ENCODE results near the gene AOAH.
A peak's percentile ranks its signal among the peaks of the same experiment; 100 is the strongest.
"Not testable (repeated sequence)": the region's sequence is repeated elsewhere in the genome, so short reads cannot be mapped to it uniquely, and the experiment has no call there.

The AOAH gene

DNA sequence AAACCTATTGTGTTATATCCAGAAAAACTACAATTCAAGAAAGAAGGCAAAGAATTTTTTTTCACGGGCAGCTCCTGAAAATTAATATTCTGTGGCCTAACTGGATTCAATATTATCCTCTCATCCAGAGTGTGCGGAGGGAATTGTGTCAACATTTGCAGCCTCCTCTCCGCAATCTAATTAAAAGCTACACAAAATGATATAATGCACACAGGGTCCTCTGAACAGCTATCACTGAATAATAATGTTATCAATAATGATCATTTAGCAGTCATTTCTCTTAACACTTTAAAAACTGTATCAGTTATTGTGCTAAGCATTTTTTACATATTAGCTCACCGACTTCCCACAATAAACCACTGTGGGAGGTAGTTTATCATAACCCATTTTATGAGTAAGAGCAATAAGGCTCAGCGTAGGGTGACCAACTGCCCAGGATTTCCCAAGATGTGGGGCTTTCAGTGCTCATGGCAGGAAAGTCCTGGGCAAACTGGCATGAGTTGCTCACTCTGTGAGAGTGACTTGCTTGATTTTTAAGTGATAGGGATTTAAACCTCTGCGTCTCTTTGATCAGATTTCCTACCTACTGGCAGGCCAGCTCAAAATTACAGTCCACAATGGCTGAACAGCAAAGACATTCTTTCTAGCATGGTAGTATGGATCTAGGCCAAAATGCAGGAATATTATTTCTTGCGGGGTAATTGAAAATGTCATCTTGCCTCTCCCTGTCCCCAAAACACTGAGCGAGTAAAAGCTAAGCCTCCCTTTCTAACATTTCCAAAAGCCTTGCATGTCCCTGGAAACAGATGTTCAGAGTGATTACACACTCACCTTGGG, 65.7 kb downstream of the AOAH start:
- DNase-seq (ENCODE audit: low read depth in 2 of 2), result no peak

DNA sequence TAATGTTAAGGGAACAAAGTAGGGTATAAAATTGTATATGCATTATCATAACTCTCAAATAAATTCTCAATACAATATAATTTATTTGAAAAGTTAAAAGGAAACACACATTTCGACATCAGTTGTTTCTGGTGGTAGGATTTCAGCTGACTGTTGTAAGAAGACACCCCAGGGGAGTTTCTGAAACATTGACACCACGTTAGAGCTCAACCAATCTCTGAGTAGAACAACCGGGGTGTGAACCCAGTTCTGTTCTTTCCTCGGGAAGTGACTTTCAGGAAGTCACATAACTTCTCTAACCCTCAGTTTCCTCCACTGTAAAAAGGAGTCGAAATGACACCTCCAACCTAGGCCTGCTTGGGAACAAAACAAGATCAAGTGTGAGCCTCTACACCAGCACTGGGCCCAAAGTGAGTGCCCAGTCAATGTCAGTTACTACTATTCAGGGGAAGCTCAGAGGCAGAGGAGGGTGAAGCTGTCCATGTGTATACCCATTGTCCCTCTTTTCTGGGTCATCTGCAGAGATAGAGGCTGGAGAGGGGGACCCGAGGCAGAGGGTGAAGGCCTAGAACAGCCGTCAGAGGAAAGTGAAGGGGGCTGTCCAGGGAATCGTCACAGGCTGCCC, 67.1 kb downstream of the AOAH start:
- DNase-seq (ENCODE audit: low read depth in 2 of 2), result no peak

DNA sequence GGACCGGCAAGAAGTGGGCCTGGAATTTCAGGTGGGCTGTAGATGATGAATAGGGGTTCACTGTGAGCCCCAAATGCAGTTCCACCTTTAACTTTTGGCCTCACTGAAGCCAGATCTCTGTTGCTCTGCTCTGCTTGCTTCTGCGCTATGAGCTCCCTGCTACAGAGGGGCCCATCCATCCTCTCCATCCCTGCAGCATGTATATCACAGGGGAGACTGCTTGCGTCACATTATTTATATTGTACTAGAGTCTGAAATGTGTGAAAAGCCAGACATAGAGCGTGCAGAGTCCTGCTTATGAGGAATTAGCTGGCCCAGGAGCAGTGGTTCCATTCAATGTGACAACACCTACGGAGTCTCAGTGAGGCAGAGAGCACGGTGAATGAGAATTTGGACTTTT, 69.9 kb downstream of the AOAH start:
- no peak for DNase-seq (ENCODE audit: low read depth in 2 of 2)

DNA sequence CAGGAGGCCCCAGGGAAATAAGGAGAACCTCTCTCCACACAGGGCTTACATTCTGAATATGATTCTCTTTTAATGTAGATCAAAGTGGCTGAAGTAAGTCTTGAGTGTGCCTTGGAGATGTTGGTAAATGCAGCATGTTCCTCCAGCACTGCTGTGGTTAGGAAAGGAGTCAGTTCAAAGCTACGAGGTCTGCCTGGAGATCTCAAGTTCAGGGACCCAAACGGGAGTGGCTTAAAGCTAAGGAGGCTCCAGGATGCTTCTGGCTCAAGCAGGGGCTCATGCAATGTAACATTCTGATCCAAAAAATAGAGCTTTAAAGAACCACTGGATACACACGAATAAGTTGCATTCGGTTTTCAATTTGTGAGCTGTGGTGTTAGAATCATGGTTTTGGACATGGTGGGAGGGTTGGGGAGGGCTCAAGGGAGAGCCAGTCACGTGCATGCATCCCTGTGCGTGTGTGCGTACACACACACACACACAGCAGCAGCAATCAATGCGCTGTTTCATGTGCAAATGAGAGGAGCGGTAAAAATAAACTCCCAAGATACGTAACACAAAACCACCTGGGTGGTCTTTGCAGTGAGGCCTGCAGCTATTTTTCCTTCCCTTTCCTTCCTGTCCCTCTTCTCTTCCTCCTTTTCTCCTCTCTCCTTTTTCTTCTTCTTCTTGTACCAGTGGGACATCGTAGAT, 70.5 kb downstream of the AOAH start:
- DNase-seq (ENCODE audit: low read depth in 2 of 2), result no peak

DNA sequence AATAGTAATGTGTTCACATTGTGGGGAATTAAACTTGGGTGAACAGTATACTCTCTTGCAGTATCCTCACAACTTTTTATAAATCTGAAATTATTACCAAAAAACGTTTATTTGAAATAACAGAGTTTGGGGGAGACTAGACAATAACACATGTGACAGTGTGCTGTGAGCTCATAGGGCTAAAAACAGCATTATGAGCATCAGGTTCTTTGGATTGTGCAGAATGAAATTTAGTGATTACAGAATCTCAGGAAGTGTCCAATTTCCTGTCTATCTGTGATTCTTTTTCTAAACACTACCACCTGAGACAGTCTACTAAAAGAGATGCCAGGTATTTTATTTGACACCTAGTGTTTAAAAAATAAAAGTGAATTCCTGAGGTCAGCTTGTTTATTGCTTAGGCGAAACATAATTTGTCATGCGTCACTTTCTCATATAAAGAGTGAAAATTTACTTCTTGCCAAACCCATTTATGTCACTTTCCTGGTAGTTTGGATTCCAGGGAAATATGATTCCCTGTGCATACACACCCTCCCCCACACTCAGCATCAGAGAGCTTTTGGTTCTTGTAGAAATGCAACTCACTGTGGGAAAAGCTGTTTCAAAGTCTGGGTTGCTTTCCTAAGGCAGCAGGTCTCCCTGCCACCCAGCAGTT, 71.2 kb downstream of the AOAH start:
- DNase-seq (ENCODE audit: low read depth in 2 of 2), result no peak

DNA sequence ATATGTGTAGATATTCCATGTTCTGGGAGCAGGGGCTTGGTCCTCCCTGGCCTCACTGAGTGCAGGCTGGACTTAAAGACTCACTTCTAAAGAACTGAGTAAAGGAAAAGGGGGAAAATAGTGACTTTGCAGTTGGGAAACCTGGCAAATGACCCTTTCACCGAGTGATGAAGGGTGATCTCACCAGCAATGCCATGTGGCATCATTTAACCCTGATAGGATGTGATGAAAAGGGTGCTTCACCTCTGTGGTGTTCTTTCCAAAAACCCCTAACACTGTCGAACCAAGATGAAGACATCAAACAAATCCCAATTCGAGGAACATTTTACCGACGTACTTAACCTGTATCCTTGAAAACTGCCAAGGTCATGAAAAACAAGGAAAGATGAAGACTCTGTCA, 71.9 kb downstream of the AOAH start:
- no peak for DNase-seq (ENCODE audit: low read depth in 2 of 2)

DNA sequence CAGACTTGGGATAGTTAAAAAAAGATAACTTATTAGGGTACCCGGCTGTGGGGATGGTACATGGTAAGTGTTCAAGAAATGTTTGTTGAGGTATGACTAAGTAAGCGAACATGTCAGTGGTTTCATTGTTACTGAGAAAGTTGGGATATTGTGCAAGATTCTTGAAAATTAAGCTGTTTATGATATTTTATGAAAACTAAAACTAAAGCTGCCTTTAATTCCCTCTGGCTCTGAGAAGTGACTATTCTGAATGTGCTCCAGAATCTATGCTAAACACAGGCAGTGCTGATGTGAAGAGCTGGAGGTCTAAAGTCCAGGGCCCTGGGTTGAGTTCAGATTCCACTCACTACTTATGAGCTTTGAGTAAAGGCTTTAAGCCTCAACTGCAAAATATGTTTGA, 72.9 kb downstream of the AOAH start:
- no peak for DNase-seq (ENCODE audit: low read depth in 2 of 2)

DNA sequence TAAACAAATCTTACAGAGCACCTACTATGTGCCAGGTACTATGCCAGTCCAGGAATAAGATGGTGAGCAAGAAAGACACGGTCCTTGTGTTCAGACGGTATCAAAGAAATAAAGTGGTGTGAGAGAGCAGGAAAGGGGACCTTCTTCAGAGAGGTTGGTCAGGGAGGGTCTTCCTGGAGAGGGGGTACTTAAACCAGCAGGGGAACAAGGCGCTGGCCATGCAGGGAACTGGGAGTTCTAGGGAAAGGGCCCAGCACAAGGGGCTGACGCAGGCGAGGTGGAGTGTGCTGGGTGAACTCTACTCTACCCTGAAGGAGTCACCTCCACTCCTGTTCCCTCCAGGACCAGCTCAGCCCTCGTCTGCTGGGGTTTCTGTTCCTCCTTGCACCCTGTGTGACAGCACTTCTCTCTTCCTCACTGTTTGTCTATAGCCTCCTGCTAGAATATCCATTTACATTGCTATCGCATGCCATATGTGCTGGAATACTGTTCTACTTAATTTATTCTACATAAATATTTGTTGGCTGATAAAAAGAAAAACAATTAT, 73.5 kb downstream of the AOAH start:
- DNase-seq (ENCODE audit: low read depth in 2 of 2), result no peak

DNA sequence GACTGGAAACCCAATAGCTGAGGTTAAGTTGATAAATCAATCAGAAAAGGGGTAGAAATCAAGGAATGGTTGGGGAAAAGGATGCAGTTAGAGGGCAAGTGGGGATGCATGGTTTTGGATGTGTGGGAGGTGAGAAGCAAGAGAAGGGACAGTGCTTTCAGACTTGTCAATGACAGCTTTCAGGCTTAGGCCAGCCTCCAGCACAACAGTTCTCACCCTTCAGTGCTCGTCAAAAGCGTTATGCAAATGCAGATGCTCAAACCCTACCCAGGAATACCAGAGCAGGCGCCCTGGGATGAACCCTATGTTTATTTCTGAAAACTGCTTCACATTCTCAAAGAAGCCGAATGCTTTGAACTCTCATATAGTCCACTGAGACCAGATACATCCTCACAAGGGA, 74.0 kb downstream of the AOAH start:
- DNase-seq (ENCODE audit: low read depth in 2 of 2), result no peak

DNA sequence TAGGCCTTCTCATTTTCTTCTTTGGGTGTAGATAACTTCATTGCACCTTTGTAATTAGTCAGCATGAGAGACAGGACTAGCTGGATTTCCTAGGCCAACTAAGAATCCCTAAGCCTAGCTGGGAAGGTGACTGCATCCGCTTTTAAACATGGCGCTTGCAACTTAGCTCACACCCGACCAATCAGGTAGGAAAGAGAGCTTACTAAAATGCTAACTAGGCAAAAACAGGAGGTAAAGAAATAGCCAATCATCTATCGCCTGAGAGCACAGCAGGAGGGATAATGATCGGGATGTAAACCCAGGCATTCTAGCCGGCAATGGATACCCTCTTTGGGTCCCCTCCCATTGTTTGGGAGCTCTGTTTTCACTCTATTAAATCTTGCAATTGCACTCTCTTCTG, 75.0 kb downstream of the AOAH start:
- DNase-seq (ENCODE audit: low read depth in 2 of 2), result not testable (repeated sequence)

DNA sequence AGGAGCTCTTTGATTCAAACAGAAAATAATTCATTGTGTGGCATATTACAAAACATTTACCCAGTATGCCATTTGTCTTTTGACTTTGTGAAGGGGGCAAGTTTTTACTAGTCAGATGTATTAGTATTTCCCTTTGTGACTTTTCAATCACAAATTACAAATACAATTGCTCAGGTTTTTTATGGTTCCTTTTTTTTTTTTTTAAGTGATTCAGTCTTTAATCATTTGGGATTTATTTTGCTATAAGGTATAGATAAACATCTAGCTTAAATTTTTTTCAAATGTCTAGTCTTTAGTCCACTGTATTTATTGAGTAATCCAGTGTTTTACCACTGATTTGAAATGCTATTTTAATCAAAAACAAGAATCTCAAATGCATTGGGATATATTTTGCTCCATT, 75.9 kb downstream of the AOAH start:
- DNase-seq (ENCODE audit: low read depth in 2 of 2), result no peak

DNA sequence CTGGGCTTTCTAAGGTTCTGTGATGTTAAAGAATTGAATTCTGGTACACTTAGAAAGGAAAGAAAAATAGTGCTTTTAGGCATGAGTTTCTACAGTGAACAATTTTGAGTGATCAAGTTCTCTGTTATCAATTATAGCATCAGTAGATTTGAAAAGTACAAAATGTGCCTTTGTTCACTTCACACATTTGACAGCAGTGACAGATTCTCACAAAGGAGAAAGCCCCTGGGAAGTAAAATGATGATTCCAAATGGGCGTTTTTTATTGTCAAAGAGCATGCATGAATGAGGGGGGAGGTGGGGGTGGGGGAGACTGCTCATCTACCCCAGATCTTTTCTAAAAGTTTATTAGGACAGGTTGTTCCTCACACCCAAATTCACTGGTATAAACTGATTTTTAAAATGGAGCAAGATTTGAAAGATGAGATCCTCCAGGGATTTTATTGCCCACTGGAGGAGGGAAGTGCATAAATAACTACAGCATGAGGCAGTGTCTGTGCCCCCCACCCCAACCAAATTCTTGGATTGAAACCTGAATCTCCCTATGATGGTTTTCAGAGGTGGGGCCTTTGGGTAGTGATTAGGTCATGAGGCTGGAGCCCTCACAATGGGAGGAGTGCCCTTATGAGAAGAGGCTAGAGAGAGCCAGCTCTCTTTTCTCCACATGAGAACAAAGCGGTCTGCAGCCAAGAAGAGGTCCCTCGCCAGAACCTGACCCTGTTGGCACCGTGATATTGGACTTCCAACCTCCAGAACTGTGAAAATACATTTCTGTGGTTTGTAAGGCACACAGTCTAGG, 79.5 kb downstream of the AOAH start:
- no peak for DNase-seq (ENCODE audit: low read depth in 2 of 2)

DNA sequence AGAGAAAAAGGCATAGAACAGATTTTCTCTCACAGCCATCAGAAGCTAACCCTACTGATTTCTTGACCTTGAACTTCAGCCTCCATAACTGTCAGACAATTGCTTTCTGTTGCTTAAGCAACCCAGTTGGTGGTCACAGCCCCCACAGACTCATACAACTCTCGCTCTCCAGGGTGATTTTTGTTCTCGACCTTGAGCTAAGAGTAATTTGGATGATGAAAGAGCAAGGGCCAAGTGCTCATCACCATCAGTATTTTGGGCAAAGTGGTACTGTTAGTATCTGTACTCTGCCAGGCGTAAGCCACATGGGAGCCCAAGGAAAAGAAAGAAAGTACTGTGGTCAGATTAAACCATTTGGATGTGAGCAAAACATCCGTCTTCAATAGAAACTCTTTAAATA, 81.9 kb downstream of the AOAH start:
- DNase-seq (ENCODE audit: low read depth in 2 of 2), result no peak

DNA sequence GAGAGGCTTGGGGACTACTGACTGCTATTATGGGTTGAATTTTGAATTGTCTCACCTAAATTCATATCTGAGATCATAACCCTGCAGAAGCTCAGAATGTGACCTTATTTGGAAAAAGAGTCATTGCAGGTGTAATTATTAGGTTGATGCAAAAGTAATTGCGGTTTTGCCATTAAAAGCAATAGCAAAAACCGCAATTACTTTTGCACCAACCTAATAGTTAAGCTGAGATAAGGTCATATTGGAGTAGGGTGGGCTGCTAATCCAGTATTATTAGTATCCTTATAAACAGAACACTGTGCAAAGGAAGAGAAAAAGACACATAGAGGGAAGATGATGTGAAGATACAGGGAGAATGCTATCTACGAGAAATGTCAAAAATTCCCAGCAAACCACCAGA, 82.3 kb downstream of the AOAH start:
- no peak for DNase-seq (ENCODE audit: low read depth in 2 of 2)

DNA sequence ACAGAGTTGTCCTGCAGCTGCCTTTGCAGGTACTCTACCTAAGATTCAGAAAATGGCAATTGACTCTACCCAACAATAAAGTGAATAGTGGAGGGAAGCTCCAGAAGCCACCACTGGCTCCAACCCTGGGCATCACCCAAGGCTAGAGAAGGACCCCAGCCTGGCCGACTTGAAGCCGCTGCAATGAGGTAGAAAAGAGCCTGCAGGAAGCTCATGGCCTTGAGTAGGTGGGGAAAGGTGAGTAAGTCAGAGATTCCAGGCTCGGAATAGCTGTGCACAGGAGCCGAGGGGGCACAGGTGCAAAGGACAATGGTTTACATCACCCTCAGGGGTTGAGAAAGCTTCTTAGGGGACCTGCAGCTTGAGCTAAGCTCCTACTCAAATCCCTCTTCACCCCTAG, 83.6 kb downstream of the AOAH start:
- no peak for DNase-seq (ENCODE audit: low read depth in 2 of 2)

DNA sequence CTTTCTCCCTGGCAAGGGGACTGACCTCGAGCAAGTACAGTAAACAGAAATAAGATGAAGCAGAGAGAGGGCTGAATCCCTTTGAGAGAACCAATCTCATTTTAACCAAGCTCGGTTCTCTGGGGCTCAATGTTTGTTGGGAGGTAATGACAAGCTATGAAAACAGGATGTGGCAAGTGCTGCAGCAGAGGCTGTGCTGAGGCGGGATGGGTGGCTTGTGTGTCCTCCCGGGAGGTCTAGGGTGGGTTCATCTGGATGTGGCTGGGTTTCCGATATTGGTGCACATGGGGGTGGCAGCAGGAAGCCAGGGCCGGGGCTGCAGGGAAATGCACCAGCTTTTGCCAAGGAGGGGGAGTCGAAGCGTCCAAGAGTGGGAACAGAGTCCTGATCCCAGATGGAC, 84.5 kb downstream of the AOAH start:
- DNase-seq (ENCODE audit: low read depth in 2 of 2), result peak; percentile 9 to 12

DNA sequence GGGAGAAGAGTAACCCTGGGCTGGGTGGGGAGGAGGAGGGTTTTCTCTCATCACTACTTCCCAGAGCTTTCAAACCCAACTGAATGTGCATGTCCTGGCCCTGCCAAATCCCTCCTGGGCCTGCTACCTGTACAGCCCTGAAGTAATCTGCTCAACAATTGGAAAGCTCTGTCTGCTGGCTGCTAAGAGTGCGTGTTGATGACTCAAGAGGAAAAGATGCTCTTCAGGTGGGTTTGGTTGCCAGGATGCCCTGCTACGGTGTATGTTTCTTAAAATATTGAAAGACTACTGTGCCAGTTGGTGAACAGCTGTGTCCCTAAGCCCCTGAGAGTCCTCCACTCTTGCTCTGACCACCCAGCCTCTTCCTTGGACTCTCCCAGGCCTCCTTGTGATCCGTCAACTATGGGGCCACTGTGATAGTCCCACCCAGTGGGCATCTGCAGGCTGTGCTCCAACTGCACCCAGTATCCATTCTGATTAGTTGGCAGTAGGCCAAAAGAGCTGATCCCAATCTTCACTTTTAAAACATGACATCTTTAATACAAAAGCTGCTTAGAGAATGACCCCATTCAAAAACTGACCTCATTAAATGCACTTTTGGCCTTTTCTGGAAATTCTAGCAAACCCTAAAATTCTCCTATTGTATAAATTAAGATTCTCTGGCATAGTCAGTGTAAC, 85.6 kb downstream of the AOAH start:
- DNase-seq (ENCODE audit: low read depth in 2 of 2), result no peak

DNA sequence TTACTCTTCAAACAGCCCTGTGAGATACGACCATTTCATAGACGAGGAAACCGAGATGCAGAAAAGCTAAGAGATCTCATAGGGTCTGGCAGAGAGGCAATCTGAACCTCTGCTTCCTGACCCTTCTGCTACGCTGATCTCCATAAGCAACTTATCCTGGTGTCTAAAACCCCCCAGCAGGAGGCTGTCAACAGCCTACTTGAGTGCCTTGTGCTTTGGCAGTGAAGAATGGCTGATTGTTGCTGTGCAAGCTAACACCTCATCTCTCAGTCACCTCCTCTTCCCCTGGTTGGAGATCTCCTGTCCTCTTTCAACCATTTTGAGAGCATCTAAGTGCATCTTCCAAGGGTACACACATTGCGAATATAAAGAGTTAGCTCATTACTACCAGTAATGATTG, 86.2 kb downstream of the AOAH start:
- no peak for DNase-seq (ENCODE audit: low read depth in 2 of 2)

DNA sequence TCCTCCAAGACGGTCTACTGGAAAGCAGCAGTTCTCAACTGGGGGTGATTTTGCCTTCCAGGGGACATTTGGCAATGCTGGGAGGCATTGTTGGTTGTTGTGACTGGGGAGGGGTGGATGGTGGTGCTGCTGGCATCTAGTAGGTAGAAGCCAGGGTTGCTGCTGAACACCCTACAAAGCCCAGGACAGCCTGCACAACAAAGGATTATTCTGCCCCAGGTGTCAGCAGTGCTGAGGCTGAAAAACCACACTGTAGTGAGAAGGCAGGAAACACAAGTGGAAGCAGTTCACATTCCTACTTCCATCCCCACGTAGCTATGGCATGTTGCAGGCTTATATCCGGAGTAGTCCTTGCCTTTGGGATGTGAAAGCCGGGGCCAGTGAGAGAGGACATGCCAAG, 86.9 kb downstream of the AOAH start:
- no peak for DNase-seq (ENCODE audit: low read depth in 2 of 2)

DNA sequence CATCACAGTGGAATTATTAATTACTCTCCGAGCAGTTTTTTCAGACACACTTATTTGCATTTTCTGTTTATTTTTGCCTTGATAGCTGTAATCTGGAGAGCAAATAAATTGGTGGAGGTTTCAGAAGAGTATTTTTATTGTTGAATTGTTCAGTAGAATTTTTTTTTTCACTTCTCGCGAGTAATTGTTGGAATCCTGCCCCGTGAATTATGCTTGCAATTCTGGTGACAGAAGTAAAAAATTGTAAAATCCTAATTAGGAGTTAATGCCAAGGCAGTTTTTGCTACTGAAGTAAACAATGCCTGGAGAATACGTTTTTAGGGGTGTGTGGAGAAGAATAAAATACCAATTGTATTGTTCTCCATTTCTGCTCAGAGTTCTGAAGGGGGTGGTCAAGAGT, 88.2 kb downstream of the AOAH start:
- no peak for DNase-seq (ENCODE audit: low read depth in 2 of 2)

DNA sequence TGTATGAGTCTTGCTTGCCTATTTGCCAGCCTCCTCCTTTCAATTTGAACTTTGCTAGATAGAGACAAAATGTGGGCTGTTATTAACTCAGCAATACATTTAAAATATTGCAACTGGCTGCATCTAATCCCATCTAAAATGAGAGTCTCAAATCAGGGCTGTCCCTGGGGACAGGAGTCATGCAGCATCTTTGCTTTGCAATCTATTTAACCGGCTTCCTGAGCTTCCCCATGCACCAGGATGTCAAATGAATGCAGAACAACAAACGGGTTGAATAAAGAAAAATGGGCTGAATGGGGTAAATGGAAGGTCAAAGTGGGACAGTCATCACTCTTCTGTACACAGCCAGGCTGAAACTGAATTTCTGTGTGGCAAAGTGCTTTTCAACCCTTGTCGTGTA, 89.2 kb downstream of the AOAH start:
- DNase-seq (ENCODE audit: low read depth in 2 of 2), result no peak
